Measurements from ENCODE around the gene CMSS1.

CMSS1 gene

DNA sequence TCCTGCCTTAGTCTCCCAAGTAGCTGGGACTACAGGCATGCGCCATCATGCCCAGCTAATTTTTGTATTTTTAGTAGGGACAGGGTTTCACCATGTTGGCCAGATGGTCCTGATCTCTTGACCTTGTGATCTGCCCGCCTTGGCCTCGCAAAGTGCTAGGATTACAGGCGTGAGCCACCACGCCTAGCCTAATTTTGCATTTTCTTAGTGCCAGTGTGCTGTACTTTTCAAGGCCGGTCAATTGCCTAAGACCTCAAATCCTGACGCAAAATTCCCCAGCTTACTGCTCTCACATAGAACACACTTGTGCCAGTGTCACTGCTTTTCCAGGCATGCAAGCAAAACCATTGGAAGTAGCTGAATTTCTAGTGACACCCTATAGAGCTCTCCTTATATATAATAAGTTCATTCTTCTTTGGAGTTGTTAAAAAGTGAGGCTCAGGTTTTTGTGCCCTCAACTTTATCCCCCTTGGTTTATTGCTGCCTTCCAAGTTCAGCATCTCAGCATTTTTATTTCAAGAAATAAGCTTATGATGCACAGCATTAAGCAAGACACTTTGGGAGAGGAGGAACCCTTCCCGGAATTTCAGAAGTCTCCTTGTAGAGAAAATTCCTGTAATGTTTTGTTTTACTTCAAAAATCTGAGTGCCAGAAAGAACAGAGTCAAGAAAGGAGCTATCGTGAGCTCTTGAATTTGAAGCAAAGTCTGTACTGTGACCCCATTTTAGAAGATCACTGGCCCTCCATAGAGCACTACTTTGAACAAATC lies 203.4 kb downstream of the CMSS1 start:
- TF ChIP-seq SIN3A (IDR thresholded peaks at IDR 0.05; ENCODE audit: borderline replicate concordance, insufficient read depth, low read length): no peak
- TF ChIP-seq, protein P1, sequence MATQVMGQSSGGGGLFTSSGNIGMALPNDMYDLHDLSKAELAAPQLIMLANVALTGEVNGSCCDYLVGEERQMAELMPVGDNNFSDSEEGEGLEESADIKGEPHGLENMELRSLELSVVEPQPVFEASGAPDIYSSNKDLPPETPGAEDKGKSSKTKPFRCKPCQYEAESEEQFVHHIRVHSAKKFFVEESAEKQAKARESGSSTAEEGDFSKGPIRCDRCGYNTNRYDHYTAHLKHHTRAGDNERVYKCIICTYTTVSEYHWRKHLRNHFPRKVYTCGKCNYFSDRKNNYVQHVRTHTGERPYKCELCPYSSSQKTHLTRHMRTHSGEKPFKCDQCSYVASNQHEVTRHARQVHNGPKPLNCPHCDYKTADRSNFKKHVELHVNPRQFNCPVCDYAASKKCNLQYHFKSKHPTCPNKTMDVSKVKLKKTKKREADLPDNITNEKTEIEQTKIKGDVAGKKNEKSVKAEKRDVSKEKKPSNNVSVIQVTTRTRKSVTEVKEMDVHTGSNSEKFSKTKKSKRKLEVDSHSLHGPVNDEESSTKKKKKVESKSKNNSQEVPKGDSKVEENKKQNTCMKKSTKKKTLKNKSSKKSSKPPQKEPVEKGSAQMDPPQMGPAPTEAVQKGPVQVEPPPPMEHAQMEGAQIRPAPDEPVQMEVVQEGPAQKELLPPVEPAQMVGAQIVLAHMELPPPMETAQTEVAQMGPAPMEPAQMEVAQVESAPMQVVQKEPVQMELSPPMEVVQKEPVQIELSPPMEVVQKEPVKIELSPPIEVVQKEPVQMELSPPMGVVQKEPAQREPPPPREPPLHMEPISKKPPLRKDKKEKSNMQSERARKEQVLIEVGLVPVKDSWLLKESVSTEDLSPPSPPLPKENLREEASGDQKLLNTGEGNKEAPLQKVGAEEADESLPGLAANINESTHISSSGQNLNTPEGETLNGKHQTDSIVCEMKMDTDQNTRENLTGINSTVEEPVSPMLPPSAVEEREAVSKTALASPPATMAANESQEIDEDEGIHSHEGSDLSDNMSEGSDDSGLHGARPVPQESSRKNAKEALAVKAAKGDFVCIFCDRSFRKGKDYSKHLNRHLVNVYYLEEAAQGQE (IDR thresholded peaks at IDR 0.05; ENCODE audit: insufficient read depth in 1 of 2, low read depth in 2 of 2, low read length in 2 of 2): no peak
- TF ChIP-seq FOXP2 (optimal IDR thresholded peaks at IDR 0.05; ENCODE audit: borderline replicate concordance, extremely low read depth, extremely low read length, insufficient read depth): no peak
- no peak for TF ChIP-seq POLR2AphosphoS5 (IDR thresholded peaks at IDR 0.05; ENCODE audit: low read depth, low read length)
- no peak for TF ChIP-seq TAF1 (IDR thresholded peaks at IDR 0.05; ENCODE audit: borderline replicate concordance, insufficient read depth, low read length)

DNA sequence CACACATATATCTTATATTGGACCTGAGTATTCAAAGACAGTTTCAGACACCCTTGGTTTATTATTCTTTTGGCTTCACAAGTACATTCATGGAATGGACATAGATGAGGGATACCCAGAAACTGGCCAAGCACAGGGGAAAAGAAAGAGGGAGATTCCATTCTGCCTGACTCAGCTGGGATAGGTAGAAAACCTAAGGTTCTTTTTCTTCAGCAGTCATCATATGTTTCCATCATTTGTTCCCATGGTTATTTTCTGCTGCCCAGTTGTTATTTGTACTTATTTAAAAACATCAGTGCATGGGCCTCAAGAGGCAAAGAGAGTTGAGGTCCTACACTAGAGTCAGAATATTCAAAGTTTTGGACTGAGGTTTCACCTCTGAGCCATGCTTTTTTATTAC lies 204.8 kb downstream of the CMSS1 start:
- TF ChIP-seq, protein P1 (IDR thresholded peaks at IDR 0.05; ENCODE audit: insufficient read depth in 1 of 2, low read depth in 2 of 2, low read length in 2 of 2): no peak
- TF ChIP-seq FOXP2 (optimal IDR thresholded peaks at IDR 0.05; ENCODE audit: borderline replicate concordance, extremely low read depth, extremely low read length, insufficient read depth) (no peak), SIN3A (IDR thresholded peaks at IDR 0.05; ENCODE audit: borderline replicate concordance, insufficient read depth, low read length) (no peak), POLR2AphosphoS5 (IDR thresholded peaks at IDR 0.05; ENCODE audit: low read depth, low read length) (no peak), TAF1 (IDR thresholded peaks at IDR 0.05; ENCODE audit: borderline replicate concordance, insufficient read depth, low read length) (no peak)

DNA sequence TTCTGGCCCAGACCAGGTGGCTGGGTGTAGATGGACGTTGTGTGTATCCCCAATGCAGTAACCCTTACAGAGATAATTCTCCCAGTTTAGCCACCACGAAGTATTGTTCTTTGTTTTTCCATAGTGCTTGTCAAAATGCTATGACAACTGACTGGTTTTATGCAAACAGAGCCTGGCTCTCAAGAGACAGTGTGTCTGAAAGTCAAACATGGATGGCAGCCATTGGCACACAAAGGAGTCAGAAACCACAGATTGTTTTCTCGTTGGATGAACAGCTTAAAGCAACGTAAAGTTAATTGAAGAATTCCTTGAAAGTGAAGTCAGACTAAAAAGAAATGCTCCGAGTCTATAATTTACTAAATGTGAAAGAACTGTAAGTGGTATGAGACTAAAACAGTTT lies 205.5 kb downstream of the CMSS1 start:
- no peak for TF ChIP-seq TAF1 (IDR thresholded peaks at IDR 0.05; ENCODE audit: borderline replicate concordance, insufficient read depth, low read length)
- TF ChIP-seq SIN3A (IDR thresholded peaks at IDR 0.05; ENCODE audit: borderline replicate concordance, insufficient read depth, low read length): no peak
- no peak for TF ChIP-seq POLR2AphosphoS5 (IDR thresholded peaks at IDR 0.05; ENCODE audit: low read depth, low read length)
- no peak for TF ChIP-seq FOXP2 (optimal IDR thresholded peaks at IDR 0.05; ENCODE audit: borderline replicate concordance, extremely low read depth, extremely low read length, insufficient read depth)
- TF ChIP-seq, protein P1 (IDR thresholded peaks at IDR 0.05; ENCODE audit: insufficient read depth in 1 of 2, low read depth in 2 of 2, low read length in 2 of 2): no peak

DNA sequence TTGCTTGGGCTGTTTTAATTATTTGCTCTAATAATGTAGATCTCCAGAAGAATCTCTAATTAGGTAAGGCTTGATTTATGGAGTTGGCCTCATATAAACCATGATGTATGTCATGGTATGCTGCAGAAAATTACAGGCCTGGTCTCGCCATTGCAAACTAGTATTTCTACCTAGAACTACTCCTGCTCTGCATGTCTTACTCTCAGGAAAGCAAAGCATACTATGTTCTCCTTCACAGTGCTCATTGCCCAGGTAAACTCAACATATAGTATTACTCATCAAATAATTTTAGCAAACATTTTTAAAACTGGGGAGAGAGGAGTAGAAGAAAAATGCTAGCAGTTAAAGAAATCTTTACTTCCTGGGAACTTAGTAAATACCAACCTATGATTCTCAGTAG lies 205.9 kb downstream of the CMSS1 start:
- TF ChIP-seq POLR2AphosphoS5 (IDR thresholded peaks at IDR 0.05; ENCODE audit: low read depth, low read length): no peak
- no peak for TF ChIP-seq SIN3A (IDR thresholded peaks at IDR 0.05; ENCODE audit: borderline replicate concordance, insufficient read depth, low read length)
- TF ChIP-seq TAF1 (IDR thresholded peaks at IDR 0.05; ENCODE audit: borderline replicate concordance, insufficient read depth, low read length): no peak
- TF ChIP-seq, protein P1 (IDR thresholded peaks at IDR 0.05; ENCODE audit: insufficient read depth in 1 of 2, low read depth in 2 of 2, low read length in 2 of 2): no peak
- TF ChIP-seq FOXP2 (optimal IDR thresholded peaks at IDR 0.05; ENCODE audit: borderline replicate concordance, extremely low read depth, extremely low read length, insufficient read depth): no peak
